Choroid plexus epithelial cell (primary cell): Measurements from ENCODE around the gene HS3ST4.

Source experiments
- DNase-seq: peaks from one replicate; pipeline ENCODE4 v3.0.0-alpha.2; 2010; ENCODE audit warnings: low read depth
- H3K4me3 ChIP-seq: 2 replicates; pipeline ENCODE4 v1.5.1; 2011; ENCODE audit warnings: low read depth, mild to moderate bottlenecking, control low read depth, low read length, moderate library complexity
- CTCF ChIP-seq: conservative IDR thresholded peaks from 2 replicates; pipeline ENCODE4 v1.5.1; 2011; ENCODE audit warnings: low read depth, mild to moderate bottlenecking, control low read depth, inconsistent platforms, low read length, moderate library complexity

The HS3ST4 gene

GRCh38 chr16:26133416-26134093, 441.8 kb downstream of the HS3ST4 start:
- TF ChIP-seq CTCF = no peak
- H3K4me3 ChIP-seq = no peak overlapping the region
- DNase-seq = no peak

- no peak for DNase-seq
- TF ChIP-seq CTCF = no peak
These were observed 442.8 kb downstream of the HS3ST4 start for GRCh38 chr16:26134588-26134987.

GRCh38 chr16:26137956-26138355, 446.2 kb downstream of the HS3ST4 start:
- TF ChIP-seq CTCF = no peak
- no peak overlapping the region for H3K4me3 ChIP-seq
- no peak for DNase-seq

More at GRCh38 chr16:26134588-26134987, 442.8 kb downstream of the HS3ST4 start:
- H3K4me3 ChIP-seq = no peak overlapping the region

GRCh38 chr16:26139091-26139490, 447.3 kb downstream of the HS3ST4 start:
- no peak overlapping the region for H3K4me3 ChIP-seq
- TF ChIP-seq CTCF = no peak

GRCh38 chr16:26139884-26140283, 448.1 kb downstream of the HS3ST4 start:
- DNase-seq = no peak
- H3K4me3 ChIP-seq = no peak overlapping the region
- no peak for TF ChIP-seq CTCF

More at GRCh38 chr16:26139091-26139490, 447.3 kb downstream of the HS3ST4 start:
- no peak for DNase-seq

- no peak for DNase-seq
- no peak for TF ChIP-seq CTCF
- no peak overlapping the region for H3K4me3 ChIP-seq
These were observed 457.8 kb downstream of the HS3ST4 start for GRCh38 chr16:26149364-26150190.

GRCh38 chr16:26155221-26155620, 463.5 kb downstream of the HS3ST4 start:
- no peak for TF ChIP-seq CTCF
- DNase-seq = no peak
- H3K4me3 ChIP-seq = no peak overlapping the region
